Mononuclear cell (primary cell): ENCODE measurements around the gene OR52E4. TPM values are rescaled to one million over a fixed set of nuclear protein-coding genes. Genes with fewer than 3 reads are reported as not detected.

ENCODE experiments used
- H3K27me3 ChIP-seq: 2 replicates; pipeline ENCODE4 v1.6.0; 2011; ENCODE audit warnings: low read length, control low read depth; ENCODE audit not compliant: insufficient read depth
- H3K4me1 ChIP-seq: 2 replicates; pipeline ENCODE4 v1.5.1; 2011; ENCODE audit warnings: mild to moderate bottlenecking, low read length, control low read depth; ENCODE audit not compliant: insufficient read depth
- H3K4me3 ChIP-seq: 2 replicates; pipeline ENCODE4 v1.5.1; 2011; ENCODE audit warnings: mild to moderate bottlenecking, low read length, moderate library complexity
- H3K9me3 ChIP-seq: 2 replicates; pipeline ENCODE4 v1.5.1; 2011; ENCODE audit warnings: low read depth, mild to moderate bottlenecking, control low read depth, low read length
- total RNA-seq: library from RNA; depleted of rRNA; stranded (reverse); fragments of >200 nt; gene quantifications from one replicate; pipeline ENCODE4 v1.2.3, GENCODE V29; 2012

Gene OR52E4
- total RNA-seq: not detected

- Histone ChIP-seq H3K4me1 (no peaks in the 10 kb centered on the region), H3K27me3 (no peaks in the 10 kb centered on the region), H3K4me3 (no peak within 1 kb of the TSS), H3K9me3 (no peaks in the 10 kb centered on the region)
Measured at GRCh38 chr11:5880329-5880728, at the start of gene OR52E4. TSS of gene OR52E4 (plus strand) at chr11:5880629. CDS start at chr11:5884293, 3,664 bp downstream.

- no peaks in the 10 kb centered on the region for H3K27me3 ChIP-seq
- no peaks in the 10 kb centered on the region for H3K9me3 ChIP-seq
- no peak overlapping the region for H3K4me3 ChIP-seq
- H3K4me1 ChIP-seq: no peaks in the 10 kb centered on the region
Measured at GRCh38 chr11:5831196-5831829, 49.1 kb upstream of the OR52E4 start.

GRCh38 chr11:5833446-5833845 lies 47.0 kb upstream of the OR52E4 start:
- Histone ChIP-seq H3K27me3 (peaks cover 2% of the 10 kb centered on the region), H3K9me3 (no peaks in the 10 kb centered on the region), H3K4me1 (no peaks in the 10 kb centered on the region)

GRCh38 chr11:5837695-5838094 lies 42.7 kb upstream of the OR52E4 start:
- no peaks in the 10 kb centered on the region for H3K4me1 ChIP-seq
- no peaks in the 10 kb centered on the region for H3K9me3 ChIP-seq
- peaks cover 4% of the 10 kb centered on the region for H3K27me3 ChIP-seq
- H3K4me3 ChIP-seq: no peak overlapping the region

More at GRCh38 chr11:5833446-5833845, 47.0 kb upstream of the OR52E4 start:
- H3K4me3 ChIP-seq: no peak overlapping the region

- no peaks in the 10 kb centered on the region for H3K9me3 ChIP-seq
- peaks cover 7% of the 10 kb centered on the region for H3K27me3 ChIP-seq
- H3K4me1 ChIP-seq: no peaks in the 10 kb centered on the region
- H3K4me3 ChIP-seq: no peak within 1 kb of the TSS
Measured at GRCh38 chr11:5841797-5842196, 38.6 kb upstream of the OR52E4 start, which contains the start of gene OR52E6. TSS of gene OR52E6 (minus strand) at chr11:5841897. CDS start at chr11:5841897, 0 bp downstream.

GRCh38 chr11:5846701-5847100 lies 33.7 kb upstream of the OR52E4 start:
- H3K27me3 ChIP-seq: peaks cover 3% of the 10 kb centered on the region
- no peaks in the 10 kb centered on the region for H3K4me1 ChIP-seq
- H3K4me3 ChIP-seq: no peak overlapping the region
- H3K9me3 ChIP-seq: no peaks in the 10 kb centered on the region

- peaks cover 3% of the 10 kb centered on the region for H3K27me3 ChIP-seq
- no peaks in the 10 kb centered on the region for H3K9me3 ChIP-seq
Measured at GRCh38 chr11:5847711-5848110, 32.7 kb upstream of the OR52E4 start.

GRCh38 chr11:5851002-5851401 lies 29.4 kb upstream of the OR52E4 start:
- Histone ChIP-seq H3K9me3 (no peaks in the 10 kb centered on the region), H3K4me1 (no peaks in the 10 kb centered on the region), H3K4me3 (no peak overlapping the region), H3K27me3 (no peaks in the 10 kb centered on the region)

More at GRCh38 chr11:5847711-5848110, 32.7 kb upstream of the OR52E4 start:
- Histone ChIP-seq H3K4me1 (no peaks in the 10 kb centered on the region), H3K4me3 (no peak overlapping the region)

GRCh38 chr11:5857590-5857989 lies 22.8 kb upstream of the OR52E4 start, which contains the start of gene OR52E8:
TSS of gene OR52E8 (minus strand) at chr11:5857690. CDS start at chr11:5857690, 0 bp downstream.
- no peaks in the 10 kb centered on the region for H3K27me3 ChIP-seq
- H3K4me3 ChIP-seq: no peak within 1 kb of the TSS
- no peaks in the 10 kb centered on the region for H3K9me3 ChIP-seq
- no peaks in the 10 kb centered on the region for H3K4me1 ChIP-seq

GRCh38 chr11:5865826-5866225 lies 14.6 kb upstream of the OR52E4 start:
- H3K4me3 ChIP-seq: no peak overlapping the region
- H3K9me3 ChIP-seq: no peaks in the 10 kb centered on the region
- H3K4me1 ChIP-seq: no peaks in the 10 kb centered on the region

GRCh38 chr11:5878564-5878963 lies 1.9 kb upstream of the OR52E4 start:
- Histone ChIP-seq H3K4me3 (no peak overlapping the region), H3K9me3 (no peaks in the 10 kb centered on the region)

More at GRCh38 chr11:5865826-5866225, 14.6 kb upstream of the OR52E4 start:
- no peaks in the 10 kb centered on the region for H3K27me3 ChIP-seq

GRCh38 chr11:5881756-5882155 lies 1.3 kb downstream of the OR52E4 start:
- Histone ChIP-seq H3K27me3 (no peaks in the 10 kb centered on the region), H3K9me3 (no peaks in the 10 kb centered on the region), H3K4me3 (no peak overlapping the region), H3K4me1 (no peaks in the 10 kb centered on the region)

More at GRCh38 chr11:5878564-5878963, 1.9 kb upstream of the OR52E4 start:
- Histone ChIP-seq H3K4me1 (no peaks in the 10 kb centered on the region), H3K27me3 (no peaks in the 10 kb centered on the region)

- Histone ChIP-seq H3K4me1 (no peaks in the 10 kb centered on the region), H3K27me3 (no peaks in the 10 kb centered on the region), H3K9me3 (no peaks in the 10 kb centered on the region), H3K4me3 (no peak overlapping the region)
Measured at GRCh38 chr11:5887172-5887571, 6.7 kb downstream of the OR52E4 start.

- Histone ChIP-seq H3K27me3 (no peaks in the 10 kb centered on the region), H3K4me1 (no peaks in the 10 kb centered on the region), H3K9me3 (no peaks in the 10 kb centered on the region), H3K4me3 (no peak overlapping the region)
Measured at GRCh38 chr11:5887661-5888060, 7.2 kb downstream of the OR52E4 start.

- Histone ChIP-seq H3K4me1 (no peaks in the 10 kb centered on the region), H3K9me3 (no peaks in the 10 kb centered on the region), H3K4me3 (no peak overlapping the region), H3K27me3 (no peaks in the 10 kb centered on the region)
Measured at GRCh38 chr11:5891216-5891800, 10.9 kb downstream of the OR52E4 start.

- H3K9me3 ChIP-seq: no peaks in the 10 kb centered on the region
- H3K4me3 ChIP-seq: no peak within 1 kb of the TSS
- no peaks in the 10 kb centered on the region for H3K4me1 ChIP-seq
Measured at GRCh38 chr11:5892908-5893307, 12.5 kb downstream of the OR52E4 start, which contains the start of gene OR52E5. TSS of gene OR52E5 (plus strand) at chr11:5893208. CDS start at chr11:5900777, 7,569 bp downstream.

More at GRCh38 chr11:5892908-5893307, 12.5 kb downstream of the OR52E4 start, which contains the start of gene OR52E5:
- H3K27me3 ChIP-seq: no peaks in the 10 kb centered on the region
